Prostate gland (tissue), 2 donors: ENCODE measurements around the gene ELMO1. TPM values are rescaled to one million over a fixed set of nuclear protein-coding genes. Genes with fewer than 3 reads are reported as not detected.

Source experiments
- DNase-seq: peaks from one replicate; pipeline ENCODE4 v3.0.0-alpha.2; 2019; ENCODE audit warnings: low spot score
- H3K27ac ChIP-seq, 2 donors: fragments of 200-600 bp; sonication (generic); 2 replicates each; pipeline ENCODE4 v1.5.1; 2017 to 2019
- H3K27me3 ChIP-seq: fragments of 200-600 bp; sonication (generic); replicated peaks from 2 replicates; pipeline ENCODE4 v1.5.1; 2019; ENCODE audit not compliant: insufficient read depth
- H3K36me3 ChIP-seq, 2 donors: fragments of 200-600 bp; sonication (generic); 1 replicate in 1 of 2; 2 replicates in 1 of 2; pipeline versions ENCODE4 v1.5.1 to v1.8.1; 2017 to 2019
- H3K4me1 ChIP-seq: fragments of 200-600 bp; sonication (generic); replicated peaks from 2 replicates; pipeline ENCODE4 v1.5.1; 2019
- H3K4me3 ChIP-seq, 2 donors: fragments of 200-600 bp; sonication (generic); 2 replicates each; pipeline ENCODE4 v1.5.1; 2017 to 2019
- H3K9me3 ChIP-seq: fragments of 200-600 bp; sonication (generic); 2 replicates; pipeline ENCODE4 v1.5.1; 2017
- CTCF ChIP-seq, 4 experiments: fragments of 200-600 bp in 2 of 4; fragments of 450-650 bp in 2 of 4; sonication (generic) in 2 of 4; IDR thresholded peaks; 1 replicate in 3 of 4; 2 replicates in 1 of 4; pipeline ENCODE4 v1.5.1; 2016 to 2019; ENCODE audit warnings: antibody characterized with exemption in 4 of 4, mild to moderate bottlenecking in 2 of 4, moderate library complexity in 2 of 4
- POLR2A ChIP-seq: fragments of 450-650 bp; IDR thresholded peaks from one replicate; pipeline ENCODE4 v1.6.1; 2016; ENCODE audit warnings: antibody characterized with exemption, mild to moderate bottlenecking
- POLR2AphosphoS5 ChIP-seq: sonication (generic); formaldehyde crosslinking; IDR thresholded peaks from one replicate; pipeline ENCODE4 v1.6.1; 2017; ENCODE audit warnings: antibody characterized with exemption
- WGBS: methylation state at CpG from one replicate; pipeline ENCODE4 v1.1.5; 2018; 5-methylcytosine and 5-hydroxymethylcytosine counted together
- intact Hi-C: fragments of 100-400 bp; cut with DNase I; formaldehyde crosslinking; loops from one replicate; pipeline ENCODE4 v1.14.2; 2022
- total RNA-seq, 2 donors: library from RNA; depleted of rRNA; stranded (reverse); fragments of >200 nt; gene quantifications; one replicate each; pipeline ENCODE4 v1.1.0, GENCODE V29; 2016

Gene ELMO1
- total RNA-seq, 2 donors from 2014 or later: 6.7 to 19.3 TPM

GRCh38 chr7:37282927-37283326 lies 165.7 kb downstream of the ELMO1 start:
- Histone ChIP-seq H3K27ac (no peak overlapping the region), H3K9me3 (no peaks in the 10 kb centered on the region), H3K36me3 (no peaks in the 10 kb centered on the region), H3K4me3 (no peak overlapping the region), H3K27me3 (no peaks in the 10 kb centered on the region), H3K4me1 (no peaks in the 10 kb centered on the region)
- DNase-seq: no peak
- WGBS: 70% methylated on average over 3 of the region's 3 CpGs
- no peak for TF ChIP-seq CTCF (IDR thresholded peaks at IDR 0.05)
- no peak for TF ChIP-seq POLR2A
- intact Hi-C loops: no loop called here

- Histone ChIP-seq H3K27me3 (no peaks in the 10 kb centered on the region), H3K27ac (no peak overlapping the region), H3K4me1 (no peaks in the 10 kb centered on the region), H3K36me3 (no peaks in the 10 kb centered on the region), H3K9me3 (no peaks in the 10 kb centered on the region), H3K4me3 (no peak overlapping the region)
- WGBS: 92% methylated on average over 4 of the region's 4 CpGs
- no peak for TF ChIP-seq POLR2A
- TF ChIP-seq CTCF (IDR thresholded peaks at IDR 0.05): no peak
- no peak for TF ChIP-seq POLR2AphosphoS5
- DNase-seq: no peak
- intact Hi-C loops: no loop called here
Observed at GRCh38 chr7:37282093-37282444, 166.6 kb downstream of the ELMO1 start.

GRCh38 chr7:37281368-37282092 lies 167.1 kb downstream of the ELMO1 start:
- Histone ChIP-seq H3K36me3 (no peaks in the 10 kb centered on the region), H3K9me3 (no peaks in the 10 kb centered on the region), H3K4me3 (no peak overlapping the region), H3K27ac (no peak overlapping the region), H3K4me1 (no peaks in the 10 kb centered on the region), H3K27me3 (no peaks in the 10 kb centered on the region)
- no peak for TF ChIP-seq POLR2AphosphoS5
- no peak for TF ChIP-seq POLR2A
- no peak for TF ChIP-seq CTCF (IDR thresholded peaks at IDR 0.05)
- no peak for DNase-seq
- intact Hi-C loops: no loop called here
- 67% methylated on average over 5 of the region's 5 CpGs for WGBS

- Histone ChIP-seq H3K4me1 (no peaks in the 10 kb centered on the region), H3K27ac (no peak overlapping the region), H3K4me3 (no peak overlapping the region), H3K36me3 (no peaks in the 10 kb centered on the region), H3K9me3 (no peaks in the 10 kb centered on the region), H3K27me3 (no peaks in the 10 kb centered on the region)
- intact Hi-C loops: no loop called here
- 98% methylated on average over 3 of the region's 3 CpGs for WGBS
- TF ChIP-seq POLR2A (no peak), POLR2AphosphoS5 (no peak), CTCF (IDR thresholded peaks at IDR 0.05) (no peak)
- no peak for DNase-seq
Observed at GRCh38 chr7:37277513-37277912, 171.2 kb downstream of the ELMO1 start.

- Histone ChIP-seq H3K9me3 (no peaks in the 10 kb centered on the region), H3K27me3 (no peaks in the 10 kb centered on the region), H3K4me3 (no peak overlapping the region), H3K27ac (no peak overlapping the region), H3K36me3 (no peaks in the 10 kb centered on the region), H3K4me1 (no peaks in the 10 kb centered on the region)
- intact Hi-C loops: no loop called here
- DNase-seq: no peak
- 71% methylated on average over 5 of the region's 5 CpGs for WGBS
- TF ChIP-seq POLR2A (no peak), CTCF (IDR thresholded peaks at IDR 0.05) (no peak)
Observed at GRCh38 chr7:37275078-37275710, 173.5 kb downstream of the ELMO1 start.
